ENCODE data around the gene VPS35L.
A peak's percentile ranks its signal among the peaks of the same experiment; 100 is the strongest.
"Not testable (repeated sequence)": the region's sequence is repeated elsewhere in the genome, so short reads cannot be mapped to it uniquely, and the experiment has no call there.

Gene VPS35L

GRCh38 chr16:19716728-19717127, 161.2 kb downstream of the VPS35L start:
- not testable (repeated sequence) for DNase-seq

DNA sequence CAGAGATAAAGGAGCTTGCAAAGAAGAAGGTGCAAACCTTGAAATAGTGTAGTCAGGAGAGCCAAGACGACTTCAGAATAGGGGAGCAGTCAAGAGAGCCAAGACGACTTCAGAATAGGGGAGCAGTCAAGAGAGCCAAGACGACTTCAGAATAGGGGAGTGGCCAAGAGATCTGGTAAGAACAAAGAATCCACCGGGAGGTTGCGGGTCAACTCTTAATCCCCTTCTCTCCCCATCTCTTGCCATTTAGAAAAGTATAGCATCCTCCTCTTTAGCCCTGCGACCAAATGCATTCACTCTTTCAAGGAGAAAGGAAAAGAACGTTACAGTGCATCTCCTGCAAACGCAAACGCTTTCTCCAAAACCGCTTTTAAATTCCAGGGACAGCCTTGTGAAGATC, 161.8 kb downstream of the VPS35L start:
- no peak for DNase-seq

DNA sequence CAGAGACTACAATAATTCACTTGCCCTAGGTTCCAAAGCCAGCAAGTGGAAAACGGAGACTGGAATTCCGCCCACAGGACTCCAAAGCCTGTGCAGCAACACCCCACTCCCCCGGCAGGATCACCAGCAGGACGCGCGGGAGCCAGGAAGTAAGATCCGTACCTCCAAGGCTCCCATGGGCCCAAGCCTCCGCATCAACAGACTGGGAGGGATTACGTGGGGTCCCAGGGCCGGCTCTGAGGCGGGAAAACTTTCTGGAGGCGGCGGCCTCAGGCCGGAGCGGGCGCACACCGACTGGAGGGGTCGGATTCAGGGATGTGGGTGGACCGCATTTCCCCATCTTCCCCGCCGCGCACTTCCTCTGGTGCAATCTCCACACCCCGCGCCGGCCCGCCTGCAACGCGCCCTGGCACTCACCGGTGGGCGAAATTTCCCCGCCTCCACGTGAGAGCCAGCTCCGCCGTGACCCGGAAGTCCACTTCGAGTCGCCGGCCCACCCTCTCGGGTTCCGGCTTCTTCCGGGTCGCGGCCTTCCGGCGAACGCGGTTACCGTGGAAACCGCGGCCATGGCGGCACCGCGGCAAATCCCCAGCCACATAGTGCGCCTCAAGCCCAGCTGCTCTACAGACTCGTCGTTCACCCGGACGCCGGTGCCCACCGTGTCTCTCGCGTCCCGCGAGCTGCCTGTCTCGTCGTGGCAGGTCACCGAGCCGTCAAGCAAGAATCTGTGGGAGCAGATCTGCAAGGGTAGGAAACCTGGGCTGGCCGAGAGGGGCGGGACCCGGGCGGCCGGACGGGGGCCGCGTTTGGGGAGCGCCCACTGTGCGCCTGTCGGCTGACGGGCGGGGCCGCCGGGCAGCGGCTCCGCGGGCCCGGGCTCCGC, 162.5 kb downstream of the VPS35L start, which contains the start of the genes IQCK and KNOP1:
TSS of gene IQCK (plus strand) at position 531 of the 883 bp plus-strand sequence. CDS start at position 567, 36 bp downstream.
TSS of gene KNOP1 (minus strand) at position 487 of the 883 bp plus-strand sequence. CDS start 3,192 bp downstream, outside the sequence.
- DNase-seq, result peak; percentile 79

DNA sequence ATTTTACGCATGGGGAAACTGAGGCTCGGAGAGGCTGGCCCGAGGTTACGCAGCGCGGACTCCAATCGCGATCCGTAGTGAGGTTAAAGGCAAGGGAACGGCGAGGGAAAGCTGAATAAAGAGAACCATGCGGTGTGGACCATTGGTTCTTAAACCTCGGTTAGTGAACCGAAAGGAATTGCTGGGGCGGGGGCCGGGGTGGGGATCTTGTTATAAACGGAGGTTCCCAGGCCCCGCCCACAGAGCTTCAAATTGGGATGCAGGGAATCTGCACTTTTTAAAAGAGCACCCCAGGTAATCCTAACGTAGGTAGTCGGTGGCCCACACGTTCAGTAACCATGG, 163.1 kb downstream of the VPS35L start:
- DNase-seq, result no peak

DNA sequence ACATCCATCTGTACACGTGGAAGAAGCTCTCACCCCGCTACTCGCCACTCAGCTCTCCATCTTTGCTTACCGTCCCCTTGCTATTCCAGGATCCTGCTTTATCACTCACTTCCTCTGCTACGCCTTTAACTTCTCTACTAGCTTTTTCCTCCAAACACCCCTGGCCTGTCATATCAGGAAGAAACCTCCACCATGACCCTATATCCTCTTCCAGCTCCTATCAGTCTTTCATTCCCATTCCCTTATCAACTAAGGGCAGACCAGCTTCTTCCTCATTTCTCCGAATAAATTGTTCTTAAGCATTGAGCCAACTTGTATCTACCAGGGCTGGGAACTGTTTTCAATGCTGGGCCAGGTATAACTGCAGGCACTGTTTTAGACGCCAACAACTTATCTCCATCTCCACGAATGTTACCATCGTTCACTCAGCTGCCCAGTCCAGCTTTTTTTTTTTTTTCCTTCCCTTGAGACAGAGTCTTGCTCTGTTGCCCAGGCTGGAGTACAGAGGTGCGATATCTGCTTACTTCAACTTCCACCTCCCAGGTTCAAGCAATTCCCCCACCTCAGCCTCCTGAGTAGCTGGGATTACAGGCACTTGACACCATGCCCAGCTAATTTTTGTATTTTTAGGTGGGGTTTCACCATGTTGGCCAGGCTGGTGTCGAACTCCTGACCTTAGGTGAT, 166.9 kb downstream of the VPS35L start:
- no peak for DNase-seq

GRCh38 chr16:19722981-19723380, 167.5 kb downstream of the VPS35L start:
- DNase-seq, result no peak

GRCh38 chr16:19728636-19728965, 173.1 kb downstream of the VPS35L start:
- DNase-seq, result no peak

DNA sequence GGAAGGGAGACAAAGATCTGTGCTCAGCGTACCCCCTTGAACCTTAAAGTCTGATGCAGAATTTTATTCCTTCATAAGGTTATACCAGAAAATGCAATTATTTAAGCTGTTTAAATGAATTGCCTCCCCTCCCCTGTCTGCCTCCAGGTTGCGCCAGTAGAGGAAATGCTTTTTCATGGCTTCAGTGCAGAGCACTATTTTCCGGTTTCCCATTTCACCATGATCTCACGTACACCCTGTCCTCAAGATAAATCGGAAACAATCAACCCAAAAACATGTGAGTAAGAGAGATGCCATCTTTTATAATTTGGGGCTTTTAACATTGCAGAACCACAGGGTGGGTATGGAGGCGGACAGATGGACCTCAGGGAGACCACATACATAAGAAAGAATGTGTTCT, 178.0 kb downstream of the VPS35L start:
- no peak for DNase-seq

GRCh38 chr16:19735074-19735867, 179.8 kb downstream of the VPS35L start:
- no peak for DNase-seq

GRCh38 chr16:19737306-19738038, 182.0 kb downstream of the VPS35L start:
- no peak for DNase-seq

DNA sequence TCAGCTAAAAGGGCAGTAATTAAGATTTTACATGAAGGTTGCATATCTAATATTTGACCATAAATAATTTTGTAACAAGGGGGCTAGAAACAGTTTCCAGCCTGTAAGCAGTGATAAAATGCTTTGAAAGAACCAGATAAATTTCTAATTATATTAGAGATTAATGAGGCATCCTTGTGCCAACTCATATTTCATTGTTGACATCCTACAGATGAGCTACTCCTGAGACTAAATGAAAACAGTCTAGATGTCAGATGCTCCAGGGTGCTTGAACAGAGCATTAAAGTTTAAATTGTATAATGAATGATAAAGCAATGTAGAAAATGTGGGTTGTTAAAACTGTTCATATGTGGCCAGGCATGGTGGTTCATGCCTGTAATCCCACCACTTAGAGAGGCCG, 185.9 kb downstream of the VPS35L start:
- no peak for DNase-seq

GRCh38 chr16:19743816-19744159, 188.3 kb downstream of the VPS35L start:
- DNase-seq, result no peak

GRCh38 chr16:19744670-19745069, 189.2 kb downstream of the VPS35L start:
- no peak for DNase-seq

- DNase-seq, result no peak
Observed at GRCh38 chr16:19745286-19746010, 189.9 kb downstream of the VPS35L start.

GRCh38 chr16:19746561-19746960, 191.1 kb downstream of the VPS35L start:
- no peak for DNase-seq

DNA sequence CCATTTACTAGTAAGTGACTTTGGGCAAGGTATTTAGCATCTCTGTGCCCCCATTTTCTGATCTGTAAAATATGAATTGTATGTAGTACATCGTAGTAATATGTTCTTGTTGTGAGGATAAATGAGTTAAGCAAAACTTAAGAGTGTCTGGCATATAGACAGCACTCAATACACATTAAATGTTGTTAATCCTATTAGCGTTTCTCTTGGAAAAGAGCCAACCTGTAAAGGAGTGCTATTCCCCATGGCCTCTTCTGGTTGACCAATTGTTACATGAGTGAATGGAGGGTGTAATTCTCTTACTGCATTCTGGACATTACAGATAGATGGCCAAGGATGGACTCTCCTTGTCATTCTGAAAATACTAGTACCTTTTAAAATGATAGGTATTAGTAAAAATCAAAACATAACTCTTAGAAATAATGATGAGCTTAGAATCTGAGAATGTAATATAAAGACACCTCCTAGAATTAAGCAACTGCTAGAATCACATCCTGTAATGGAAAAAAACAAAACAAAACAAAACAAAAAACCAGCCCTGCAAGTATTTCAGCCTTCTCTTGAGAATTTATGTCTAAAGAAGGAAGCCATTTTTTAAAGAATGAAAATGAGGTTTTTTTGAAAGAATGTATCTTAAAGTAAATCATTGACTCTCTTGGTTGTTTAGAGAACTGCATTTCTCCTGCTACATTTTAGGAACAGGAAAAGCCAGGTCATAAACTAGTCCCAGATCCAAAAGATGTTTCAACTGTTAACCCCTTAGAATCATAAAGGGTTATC, 193.1 kb downstream of the VPS35L start:
- DNase-seq, result no peak

DNA sequence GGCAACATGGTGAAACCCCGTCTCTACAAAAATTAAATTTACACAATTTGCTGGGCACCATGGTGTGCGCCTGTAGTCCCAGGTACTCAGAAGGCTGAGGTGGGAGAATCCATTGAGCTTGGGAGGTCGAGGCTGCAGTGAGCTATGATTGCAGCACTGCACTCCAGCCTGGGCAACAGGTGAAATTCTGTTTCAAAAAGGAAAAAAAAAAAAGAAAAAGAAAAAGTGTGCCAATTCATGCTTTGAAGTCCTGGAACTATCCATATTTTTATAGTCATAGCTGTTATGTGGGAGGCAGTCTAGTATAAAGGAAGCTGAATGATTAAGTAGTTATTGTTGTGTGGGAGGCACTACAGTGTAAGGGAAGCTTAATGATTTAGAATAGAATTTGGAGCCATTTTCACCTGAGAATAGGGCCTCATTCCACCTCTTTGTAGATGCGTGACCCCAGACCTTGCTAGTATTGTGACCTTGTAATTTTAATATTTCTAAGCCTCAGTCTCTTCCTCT, 194.1 kb downstream of the VPS35L start:
- DNase-seq, result no peak

All from MV-4-11 (cell line).